ENCODE results near the gene ICA1L. TPM values are rescaled to one million over a fixed set of nuclear protein-coding genes. Genes with fewer than 3 reads are reported as not detected.

The ICA1L gene
- total RNA-seq, 1 donor from 2014 or later, result 18.4 TPM

DNA sequence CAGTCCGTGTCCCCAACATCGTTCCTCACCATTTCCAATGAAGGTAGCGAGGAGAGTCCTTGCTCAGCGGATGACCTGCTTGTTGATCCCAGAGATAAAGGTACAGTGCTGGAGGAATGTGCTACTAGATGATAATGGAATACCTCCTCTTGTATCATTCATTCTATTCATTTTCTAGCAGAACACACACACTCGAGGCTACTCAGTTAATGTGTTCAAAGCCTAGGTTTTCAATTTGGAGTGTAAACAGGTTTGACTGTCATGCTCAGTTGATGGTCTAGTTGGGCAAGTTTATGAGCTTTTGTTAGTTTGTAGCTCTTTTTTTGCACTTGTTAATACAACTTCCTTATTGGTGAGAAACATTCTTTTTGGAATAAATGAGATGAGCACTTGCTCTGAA lies 114.2 kb downstream of the ICA1L start:
- ATAC-seq (no peak), DNase-seq (ENCODE audit: low spot score) (no peak)
- intact Hi-C loops (cut with DNase I), result no loop called here

DNA sequence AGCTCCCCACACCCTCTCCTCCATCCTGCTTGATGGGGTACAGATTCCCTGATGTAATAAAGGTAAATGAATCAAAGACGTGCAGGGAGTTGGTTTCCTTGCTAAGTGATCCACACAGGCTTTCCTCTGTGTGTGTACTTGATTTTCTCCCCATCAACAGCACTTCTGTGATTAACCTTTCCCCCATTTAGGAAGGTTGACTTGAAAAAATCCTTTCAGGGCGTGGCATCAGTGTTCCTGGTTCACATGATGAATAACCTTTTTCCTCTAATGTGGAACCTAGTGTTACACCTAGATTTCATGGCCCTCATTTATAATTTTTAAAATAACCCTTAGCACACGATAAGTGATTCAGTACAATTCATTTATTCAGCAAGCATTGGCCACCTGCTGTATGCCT lies 115.0 kb downstream of the ICA1L start:
- intact Hi-C loops (cut with DNase I), result no loop called here
- DNase-seq (ENCODE audit: low spot score) (no peak), ATAC-seq (no peak)

DNA sequence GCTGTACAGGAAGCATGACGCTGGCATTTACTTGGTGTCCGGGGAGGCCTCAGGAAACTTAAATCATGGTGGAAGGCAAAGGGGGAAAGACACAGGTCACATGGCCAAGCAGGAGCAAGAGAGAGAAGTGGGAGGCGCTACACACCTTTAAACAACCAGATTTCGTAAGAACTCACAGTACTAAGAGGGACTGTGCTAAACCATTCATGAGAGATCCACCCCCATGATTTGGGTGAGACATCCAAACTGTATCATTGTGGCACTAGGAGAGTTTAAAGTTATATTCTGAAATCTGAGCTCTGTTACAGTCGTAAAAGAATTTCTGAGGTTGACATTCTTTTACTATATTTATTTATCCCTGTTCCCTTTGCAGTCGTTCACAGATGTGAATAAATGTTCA lies 116.6 kb downstream of the ICA1L start:
- no peak for DNase-seq (ENCODE audit: low spot score)
- no peak for ATAC-seq
- intact Hi-C loops (cut with DNase I), result no loop called here

DNA sequence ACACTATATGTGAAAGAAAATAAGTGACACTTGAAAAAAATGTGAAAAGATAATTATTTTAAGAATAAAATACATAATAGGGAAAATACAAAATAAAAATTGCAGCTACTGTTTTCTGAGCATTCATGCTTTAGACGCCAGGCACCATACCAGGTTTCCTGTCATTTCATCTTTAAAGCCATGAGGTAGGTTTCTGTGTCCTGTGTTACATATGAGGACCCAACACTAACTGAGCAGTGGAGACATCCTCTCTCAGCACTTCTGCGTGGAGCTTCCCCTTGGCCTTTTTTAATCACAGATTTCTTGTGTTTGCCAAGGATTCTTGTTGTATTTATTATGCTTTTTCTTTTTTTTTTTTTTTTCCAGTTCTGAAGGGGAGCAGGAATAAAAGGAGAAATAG lies 119.5 kb downstream of the ICA1L start:
- no peak for ATAC-seq

DNA sequence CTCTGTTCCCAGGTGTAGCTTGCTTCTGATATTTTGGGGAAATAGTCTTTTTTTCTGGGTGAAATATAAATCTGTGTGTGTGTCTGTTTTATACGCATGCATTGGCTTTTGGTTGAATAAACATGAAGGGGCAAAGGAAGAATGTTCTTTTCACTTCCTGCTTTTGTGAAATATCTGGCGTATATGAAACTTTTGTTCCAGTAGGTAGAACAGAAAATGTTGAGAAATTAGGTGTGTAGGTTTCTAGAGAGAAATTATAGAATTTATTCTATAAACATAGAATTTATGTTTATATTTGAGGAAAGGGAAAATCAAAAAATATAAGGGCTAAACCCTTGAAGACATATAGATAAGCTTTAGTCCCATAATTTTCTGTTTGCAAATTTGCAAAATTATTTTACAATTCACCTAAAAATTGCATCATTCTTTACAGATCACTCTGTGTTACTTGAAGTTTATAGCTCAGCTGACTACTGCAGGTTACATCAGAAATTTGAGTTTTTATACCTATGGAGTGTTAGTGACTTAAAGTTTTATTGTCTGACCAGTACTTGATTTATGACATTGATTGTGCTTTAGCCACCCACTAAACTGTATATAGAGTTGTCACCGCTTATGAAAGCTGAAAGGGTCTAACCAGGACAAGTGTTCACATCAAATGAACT lies 120.7 kb downstream of the ICA1L start:
- intact Hi-C loops (cut with DNase I), result no loop called here
- ATAC-seq, result no peak
- DNase-seq (ENCODE audit: low spot score), result no peak

More for the DNA sequence above, 119.5 kb downstream of the ICA1L start:
- intact Hi-C loops (cut with DNase I), result no loop called here
- DNase-seq (ENCODE audit: low spot score), result no peak

DNA sequence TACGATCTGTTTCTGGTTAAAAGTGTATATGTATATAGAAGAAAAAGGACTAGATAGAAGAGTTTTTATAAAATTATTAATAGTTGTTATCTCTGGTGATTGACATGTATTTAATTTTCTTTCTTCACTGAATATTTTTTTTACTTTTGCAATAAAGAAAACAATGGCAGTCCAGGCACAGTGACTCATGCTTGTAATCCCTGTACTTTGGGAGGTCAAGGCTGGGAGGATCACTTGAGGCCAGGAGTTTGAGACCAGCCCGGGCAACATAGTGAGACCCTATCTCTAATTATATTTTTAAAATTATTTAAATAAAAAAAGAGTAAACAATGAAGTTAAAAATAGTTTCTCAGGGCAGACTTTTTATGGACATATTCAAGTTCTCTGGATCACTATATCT lies 122.1 kb downstream of the ICA1L start:
- no peak for ATAC-seq
- intact Hi-C loops (cut with DNase I), result no loop called here
- DNase-seq (ENCODE audit: low spot score), result no peak

DNA sequence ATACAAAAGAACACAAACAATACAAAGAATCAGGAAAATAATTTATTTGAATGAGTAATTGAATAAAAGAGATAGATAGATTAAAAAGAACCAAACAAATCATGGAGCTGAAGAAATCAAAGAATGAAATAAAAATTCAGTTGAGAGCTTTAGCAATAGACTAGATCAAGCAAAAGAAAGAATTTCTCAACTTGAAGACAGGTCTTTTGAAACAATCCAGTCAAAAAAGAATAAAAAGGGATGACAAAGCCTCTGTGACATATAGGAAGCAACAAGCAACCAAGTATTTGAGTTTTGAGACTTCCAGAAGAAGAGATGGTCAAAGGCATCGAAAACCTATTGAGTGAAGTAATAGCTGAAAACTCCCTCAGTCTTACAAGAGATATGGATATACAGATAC lies 128.0 kb downstream of the ICA1L start:
- no peak for DNase-seq (ENCODE audit: low spot score)
- ATAC-seq, result no peak
- intact Hi-C loops (cut with DNase I), result no loop called here

DNA sequence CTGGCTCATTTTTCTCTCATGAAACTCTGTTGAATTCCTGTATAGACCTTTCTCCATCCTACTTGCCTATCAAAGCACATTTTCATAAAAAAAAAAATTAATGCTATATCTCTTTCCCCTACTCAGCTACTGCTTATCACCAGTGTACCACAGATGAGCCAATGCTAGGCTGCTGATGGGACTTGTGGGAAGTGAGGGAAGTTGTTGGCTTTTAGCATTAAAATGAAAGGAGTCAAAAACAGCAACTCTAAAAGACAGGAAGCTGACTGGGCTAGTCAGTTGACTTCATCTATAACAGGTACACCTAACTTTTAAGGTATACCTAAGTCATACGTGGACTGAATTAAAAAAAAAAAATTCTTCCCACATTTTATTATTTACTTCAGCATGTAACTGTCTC lies 134.7 kb downstream of the ICA1L start:
- DNase-seq (ENCODE audit: low spot score), result no peak
- intact Hi-C loops (cut with DNase I), result no loop called here
- no peak for ATAC-seq

DNA sequence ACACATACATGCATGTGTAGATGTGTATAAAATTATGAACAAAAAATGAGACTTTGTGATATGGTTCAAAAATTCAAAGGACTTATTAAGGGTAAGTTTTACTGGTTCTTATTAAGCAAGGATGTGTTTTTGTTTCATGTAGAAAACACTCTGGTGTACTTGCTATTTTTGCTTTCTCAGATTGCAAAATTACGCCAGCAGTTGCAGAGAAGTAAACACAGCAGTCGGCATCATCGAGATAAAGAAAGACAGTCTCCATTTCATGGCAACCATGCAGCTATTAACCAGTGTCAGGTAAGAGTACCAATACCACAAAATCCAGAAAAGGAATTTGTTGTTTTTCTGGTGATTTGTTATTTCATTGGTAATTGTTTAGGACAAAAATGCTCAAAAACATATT lies 145.5 kb downstream of the ICA1L start:
- DNase-seq (ENCODE audit: low spot score), result no peak
- intact Hi-C loops (cut with DNase I), result no loop called here
- ATAC-seq, result no peak

DNA sequence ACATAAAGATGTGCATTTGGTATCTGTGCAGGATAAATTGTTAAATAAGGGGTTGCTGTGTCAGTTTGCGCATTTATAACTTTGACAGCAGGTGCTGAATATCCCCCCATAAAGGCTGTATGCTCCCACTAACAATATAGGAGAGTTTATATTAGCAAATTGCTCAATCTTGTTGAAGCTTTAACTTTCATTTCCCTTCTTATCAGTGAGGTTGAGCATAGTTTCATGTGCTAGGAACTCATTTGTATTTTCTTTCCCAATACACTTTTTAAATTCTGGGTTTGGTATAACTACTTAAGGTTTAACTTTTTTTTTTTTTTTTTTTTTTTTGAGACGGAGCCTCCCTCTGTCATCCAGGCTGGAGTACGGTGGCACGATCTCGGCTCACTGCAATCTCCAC lies 147.8 kb downstream of the ICA1L start:
- DNase-seq (ENCODE audit: low spot score), result no peak
- intact Hi-C loops (cut with DNase I), result no loop called here

More for the DNA sequence above, 147.8 kb downstream of the ICA1L start:
- no peak for ATAC-seq

Other genes with a start within 250 kb of the ICA1L start
- 7.8 TPM for gene FAM117B, start 236.8 kb downstream of the ICA1L start, total RNA-seq
- 24.2 TPM for gene WDR12, start 39.9 kb upstream of the ICA1L start, total RNA-seq
- 23.4 TPM for gene CARF, start 40.5 kb upstream of the ICA1L start, total RNA-seq
- 67.9 TPM for gene NBEAL1, start 143.1 kb upstream of the ICA1L start, total RNA-seq

Data from sciatic nerve (tissue), 2 donors.